HG03342 (cell line): ENCODE data around the gene ITGA6.
"Not testable (repeated sequence)": the region's sequence is repeated elsewhere in the genome, so short reads cannot be mapped to it uniquely, and the experiment has no call there.

ENCODE experiments used
- ATAC-seq: cut with Tn5 transposase; IDR thresholded peaks from one replicate; pipeline ENCODE4 v1.9.1; 2021; ENCODE audit warnings: mild to moderate bottlenecking, moderate library complexity; ENCODE audit not compliant: unreplicated experiment

ITGA6 gene

GRCh38 chr2:172512810-172513523 lies 85.6 kb downstream of the ITGA6 start:
- ATAC-seq = no peak

- ATAC-seq = no peak
Measured at GRCh38 chr2:172513524-172513900, 86.1 kb downstream of the ITGA6 start.

- ATAC-seq = no peak
Measured at GRCh38 chr2:172513935-172514586, 86.7 kb downstream of the ITGA6 start.

- ATAC-seq = no peak
Measured at GRCh38 chr2:172516299-172516698, 88.9 kb downstream of the ITGA6 start.

GRCh38 chr2:172518995-172519394 lies 91.6 kb downstream of the ITGA6 start:
- ATAC-seq = no peak

- no peak for ATAC-seq
Measured at GRCh38 chr2:172525601-172526000, 98.2 kb downstream of the ITGA6 start.

GRCh38 chr2:172531309-172531708 lies 103.9 kb downstream of the ITGA6 start:
- no peak for ATAC-seq

- ATAC-seq = not testable (repeated sequence)
Measured at GRCh38 chr2:172532461-172532860, 105.1 kb downstream of the ITGA6 start.

- no peak for ATAC-seq
Measured at GRCh38 chr2:172533687-172534086, 106.3 kb downstream of the ITGA6 start.

GRCh38 chr2:172535119-172535518 lies 107.7 kb downstream of the ITGA6 start:
- ATAC-seq = no peak

- not testable (repeated sequence) for ATAC-seq
Measured at GRCh38 chr2:172537851-172538250, 110.5 kb downstream of the ITGA6 start.

GRCh38 chr2:172539767-172540166 lies 112.4 kb downstream of the ITGA6 start:
- no peak for ATAC-seq

GRCh38 chr2:172540421-172540820 lies 113.0 kb downstream of the ITGA6 start:
- no peak for ATAC-seq

- no peak for ATAC-seq
Measured at GRCh38 chr2:172545408-172546075, 118.2 kb downstream of the ITGA6 start.

- no peak for ATAC-seq
Measured at GRCh38 chr2:172549131-172549530, 121.7 kb downstream of the ITGA6 start.

GRCh38 chr2:172549802-172550201 lies 122.4 kb downstream of the ITGA6 start:
- ATAC-seq = not testable (repeated sequence)

GRCh38 chr2:172550419-172550818 lies 123.0 kb downstream of the ITGA6 start:
- no peak for ATAC-seq

- ATAC-seq = no peak
Measured at GRCh38 chr2:172551271-172551670, 123.9 kb downstream of the ITGA6 start.

GRCh38 chr2:172552547-172553291 lies 125.3 kb downstream of the ITGA6 start:
- ATAC-seq = no peak

GRCh38 chr2:172554352-172555271 lies 127.2 kb downstream of the ITGA6 start:
- ATAC-seq = no peak

- ATAC-seq = peak; percentile 1
Measured at GRCh38 chr2:172555272-172555521, 127.8 kb downstream of the ITGA6 start.
